Islet precursor cell (in vitro differentiated cells): ENCODE data around the gene EFCAB14.
"Not testable (repeated sequence)": the region's sequence is repeated elsewhere in the genome, so short reads cannot be mapped to it uniquely, and the experiment has no call there.

Experiments used
- DNase-seq: peaks from one replicate; pipeline ENCODE4 v3.0.0-alpha.2; 2018

Gene EFCAB14

DNA sequence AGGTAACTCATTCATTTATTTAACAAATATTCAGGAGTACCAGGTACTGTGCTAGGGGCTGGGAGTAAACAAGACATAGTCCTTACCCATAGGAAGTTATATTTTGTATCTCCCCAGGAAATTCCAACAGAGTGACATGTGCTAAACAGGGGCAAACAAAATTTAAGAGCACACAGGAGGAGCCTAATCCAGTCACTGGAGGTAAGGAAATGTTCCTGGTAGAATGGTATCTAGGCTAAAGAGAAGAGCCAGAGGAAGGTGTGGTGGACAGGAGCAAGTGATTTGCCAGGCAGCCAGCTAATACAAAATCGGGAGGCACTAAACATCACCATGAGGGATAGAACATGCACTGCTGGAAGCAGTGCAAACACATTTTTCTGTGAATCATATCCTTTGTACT lies 36.9 kb downstream of the EFCAB14 start:
- no peak for DNase-seq

DNA sequence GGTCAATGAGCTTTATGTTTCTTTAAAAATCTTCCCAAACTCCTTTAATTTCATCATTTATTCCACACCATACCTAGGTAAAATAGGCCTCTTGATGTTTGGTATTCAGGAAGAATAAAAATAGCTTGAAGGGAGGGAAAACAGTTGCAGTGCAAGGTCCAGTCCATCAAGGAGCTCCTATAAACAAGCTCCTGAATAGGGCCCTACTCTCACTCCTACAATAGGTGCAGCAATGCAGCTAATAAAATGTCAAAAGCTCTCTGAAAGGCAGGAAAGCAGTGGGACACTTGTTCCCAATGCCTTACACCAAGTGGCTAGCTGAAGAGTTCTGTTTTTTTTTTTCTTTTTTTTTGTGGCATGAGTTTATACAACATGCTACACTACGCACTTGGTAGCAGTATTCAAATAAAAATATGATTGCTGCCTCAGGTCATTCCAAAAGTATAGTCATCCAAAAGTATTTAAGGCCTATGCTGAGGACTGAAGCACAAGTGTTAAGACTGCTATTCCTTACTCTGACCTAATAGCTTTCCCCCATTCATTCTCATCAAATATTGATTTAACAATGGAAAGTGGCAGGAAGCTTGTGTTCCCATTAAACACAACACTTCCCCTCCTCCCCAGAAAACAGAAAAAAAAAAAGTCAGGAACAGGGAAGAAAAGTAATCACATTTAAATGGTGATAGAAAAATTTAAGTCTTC lies 37.4 kb downstream of the EFCAB14 start:
- no peak for DNase-seq

GRCh38 chr1:46679789-46680573 lies 38.9 kb downstream of the EFCAB14 start:
- DNase-seq, result no peak

GRCh38 chr1:46677339-46677738 lies 41.6 kb downstream of the EFCAB14 start:
- DNase-seq, result no peak

GRCh38 chr1:46676531-46676930 lies 42.4 kb downstream of the EFCAB14 start:
- DNase-seq, result no peak

- no peak for DNase-seq
Observed at GRCh38 chr1:46675549-46676314, 43.2 kb downstream of the EFCAB14 start.

GRCh38 chr1:46673749-46674182 lies 45.1 kb downstream of the EFCAB14 start:
- DNase-seq, result no peak

DNA sequence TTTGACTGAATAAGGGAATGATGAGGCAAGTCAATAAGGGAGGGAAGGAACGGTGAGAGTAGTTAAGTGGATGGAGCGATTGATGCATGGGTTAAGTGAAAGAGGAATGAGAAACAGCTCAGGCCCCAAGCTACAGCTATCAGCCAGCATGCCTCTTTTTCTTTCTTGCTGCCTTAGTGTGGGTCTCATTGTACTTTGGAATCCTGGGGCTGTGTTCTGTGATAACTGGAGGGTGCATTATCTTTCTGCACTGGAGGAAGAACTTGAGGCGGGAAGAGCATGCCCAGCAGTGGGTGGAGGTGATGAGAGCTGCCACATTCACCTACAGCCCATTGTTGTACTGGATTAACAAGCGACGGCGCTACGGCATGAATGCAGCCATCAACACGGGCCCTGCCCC lies 46.2 kb downstream of the EFCAB14 start:
- DNase-seq, result no peak

GRCh38 chr1:46671554-46671953 lies 47.4 kb downstream of the EFCAB14 start, which contains the start of gene TEX38:
Gene TEX38 (plus strand): TSS chr1:46671854. CDS start chr1:46671935, 81 bp downstream.
- DNase-seq, result no peak

- no peak for DNase-seq
Observed at GRCh38 chr1:46670134-46670533, 48.8 kb downstream of the EFCAB14 start.

GRCh38 chr1:46667782-46668760 lies 50.8 kb downstream of the EFCAB14 start, which contains the start of gene ATPAF1:
Gene ATPAF1 (minus strand): TSS chr1:46668364. CDS start chr1:46668322, 42 bp downstream.
- DNase-seq, result peak; percentile 91

GRCh38 chr1:46665983-46666382 lies 52.9 kb downstream of the EFCAB14 start:
- DNase-seq, result no peak

GRCh38 chr1:46662919-46663318 lies 56.0 kb downstream of the EFCAB14 start:
- DNase-seq, result not testable (repeated sequence)

GRCh38 chr1:46660116-46660515 lies 58.8 kb downstream of the EFCAB14 start:
- DNase-seq, result not testable (repeated sequence)

DNA sequence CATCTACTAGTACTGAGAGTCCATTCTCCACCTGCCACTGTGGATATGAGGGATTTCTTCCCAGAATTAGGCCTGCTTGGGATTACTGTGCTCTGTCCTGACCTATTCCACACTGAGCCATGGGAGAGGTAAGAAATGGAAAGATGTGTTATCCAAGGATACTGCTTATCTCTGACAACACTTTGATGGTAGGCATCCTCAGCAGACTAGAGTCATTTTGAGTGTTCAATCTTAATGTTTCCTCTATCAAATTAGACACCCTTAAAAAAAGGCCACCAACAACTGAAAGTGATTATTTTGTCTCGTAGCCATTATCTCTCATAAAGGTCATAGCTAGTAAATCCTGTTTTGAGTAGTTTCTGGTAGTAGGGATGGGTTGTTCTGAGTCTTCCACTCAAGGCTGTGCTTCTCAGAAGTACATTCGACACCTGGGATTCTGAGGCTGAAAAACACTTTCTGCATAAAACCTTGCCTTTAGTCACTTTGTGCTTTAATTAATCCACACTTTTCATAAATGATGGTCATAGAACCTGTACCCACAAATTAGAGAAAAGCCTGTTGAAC lies 59.5 kb downstream of the EFCAB14 start:
- no peak for DNase-seq

- no peak for DNase-seq
Observed at GRCh38 chr1:46657775-46658174, 61.1 kb downstream of the EFCAB14 start.

GRCh38 chr1:46656643-46657042 lies 62.3 kb downstream of the EFCAB14 start:
- no peak for DNase-seq

GRCh38 chr1:46655848-46656247 lies 63.1 kb downstream of the EFCAB14 start:
- DNase-seq, result no peak

DNA sequence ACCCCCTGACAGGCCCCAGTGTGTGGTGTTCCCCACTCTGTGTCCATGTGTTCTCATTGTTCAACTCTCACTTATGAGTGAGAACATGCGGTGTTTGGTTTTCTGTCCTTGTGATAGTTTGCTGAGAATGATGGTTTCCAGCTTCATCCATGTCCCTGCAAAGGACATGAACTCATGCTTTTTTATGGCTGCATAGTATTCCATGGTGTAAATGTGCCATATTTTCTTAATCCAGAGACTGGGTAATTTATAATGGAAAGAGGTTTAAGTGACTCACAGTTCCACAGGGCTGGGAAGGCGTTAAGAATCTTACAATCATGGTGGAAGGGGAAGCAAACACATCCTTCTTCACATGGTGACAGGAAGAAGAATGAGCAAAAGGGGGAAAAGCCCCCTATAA lies 64.2 kb downstream of the EFCAB14 start:
- not testable (repeated sequence) for DNase-seq

DNA sequence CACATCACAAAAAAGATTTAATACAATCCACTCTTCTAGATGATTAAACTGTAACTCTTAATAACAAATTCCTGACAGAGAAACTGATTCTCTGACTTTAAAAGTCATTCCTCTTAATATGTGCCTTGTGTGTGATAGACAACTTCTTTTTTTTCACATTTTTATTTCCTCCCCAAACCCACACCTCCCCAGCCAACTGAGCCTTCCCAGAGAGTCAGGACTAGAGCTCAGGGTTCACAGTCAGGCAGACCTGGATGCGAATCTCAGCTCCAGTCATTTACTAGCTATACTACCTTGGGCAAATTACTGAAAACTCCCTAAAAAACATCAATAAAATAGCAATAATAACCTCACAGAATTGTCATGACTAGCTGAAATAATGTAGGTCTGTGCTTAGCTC lies 64.9 kb downstream of the EFCAB14 start:
- DNase-seq, result no peak

DNA sequence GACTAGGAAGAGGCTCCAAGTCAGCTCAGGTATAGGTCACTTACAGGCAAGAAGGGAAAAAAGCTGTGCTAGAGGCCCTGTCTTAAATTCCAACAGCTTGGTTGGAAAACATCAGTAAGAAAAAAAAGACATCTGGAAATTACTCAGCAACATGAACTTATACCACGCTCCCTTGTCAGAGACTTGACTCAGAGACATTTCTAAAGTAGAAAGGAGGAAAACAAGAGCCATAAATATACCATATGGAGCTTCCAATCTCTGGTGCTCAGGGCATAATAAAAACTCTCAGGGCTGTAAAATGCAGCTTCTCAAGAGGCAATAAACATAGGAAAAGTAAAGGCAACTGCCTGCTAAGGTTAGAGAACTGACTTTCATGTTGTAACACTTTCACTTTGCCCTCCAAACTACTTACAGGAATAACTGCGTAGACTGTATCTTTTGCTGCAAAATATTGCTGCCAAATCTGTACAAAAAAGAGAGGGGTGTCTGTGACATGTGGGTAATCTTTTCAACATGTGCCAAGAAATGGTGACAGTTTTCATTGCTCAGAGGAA lies 65.4 kb downstream of the EFCAB14 start:
- DNase-seq, result no peak
